MM.1S (cell line): Measurements from ENCODE around the gene CD80.

Source experiments
- DNase-seq: peaks from one replicate; pipeline ENCODE4 v3.0.0-alpha.2; 2015
- H2AFZ ChIP-seq: fragments of 300-600 bp; sonication (generic); 2 replicates; pipeline ENCODE4 v1.6.0; 2016; ENCODE audit warnings: antibody characterized with exemption, low read length
- H3F3A ChIP-seq: fragments of 300-600 bp; sonication (generic); 2 replicates; pipeline ENCODE4 v1.6.1; 2016; ENCODE audit warnings: mild to moderate bottlenecking, antibody characterized with exemption, low read length, moderate library complexity, mixed read lengths; ENCODE audit not compliant: insufficient read depth
- H3K27ac ChIP-seq: fragments of 300-600 bp; sonication (generic); 2 replicates; pipeline ENCODE4 v1.5.1; 2016; ENCODE audit warnings: mild to moderate bottlenecking, low read length
- H3K27me3 ChIP-seq: fragments of 300-600 bp; sonication (generic); replicated peaks from 2 replicates; pipeline ENCODE4 v1.6.0; 2016; ENCODE audit warnings: low read length; ENCODE audit not compliant: insufficient read depth
- H3K36me3 ChIP-seq: fragments of 300-600 bp; sonication (generic); replicated peaks from 2 replicates; pipeline ENCODE4 v1.6.1; 2016; ENCODE audit warnings: mild to moderate bottlenecking, low read length, mixed read lengths; ENCODE audit not compliant: insufficient read depth
- H3K4me1 ChIP-seq: fragments of 300-600 bp; sonication (generic); 2 replicates; pipeline ENCODE4 v1.6.1; 2016; ENCODE audit warnings: low read length, mixed read lengths
- H3K4me2 ChIP-seq: fragments of 300-600 bp; sonication (generic); 2 replicates; pipeline ENCODE4 v1.6.0; 2016; ENCODE audit warnings: low read depth, low read length
- H3K4me3 ChIP-seq: fragments of 300-600 bp; sonication (generic); 2 replicates; pipeline ENCODE4 v1.5.1; 2016; ENCODE audit warnings: low read length, mixed read lengths
- H3K79me2 ChIP-seq: fragments of 300-600 bp; sonication (generic); 2 replicates; pipeline ENCODE4 v1.6.1; 2016; ENCODE audit warnings: mixed run types, low read length, mixed read lengths
- H3K9ac ChIP-seq: fragments of 300-600 bp; sonication (generic); 2 replicates; pipeline ENCODE4 v1.6.1; 2016; ENCODE audit warnings: low read length, mixed read lengths
- H3K9me2 ChIP-seq: fragments of 300-600 bp; sonication (generic); replicated peaks from 2 replicates; pipeline ENCODE4 v1.6.1; 2016; ENCODE audit warnings: mild to moderate bottlenecking, low read length, mixed read lengths; ENCODE audit not compliant: insufficient read depth
- H3K9me3 ChIP-seq: fragments of 300-600 bp; sonication (generic); replicated peaks from 2 replicates; pipeline ENCODE4 v1.6.1; 2016; ENCODE audit warnings: mild to moderate bottlenecking, low read length, mixed read lengths; ENCODE audit not compliant: insufficient read depth
- H4K20me1 ChIP-seq: fragments of 300-600 bp; sonication (generic); 2 replicates; pipeline ENCODE4 v1.6.1; 2016; ENCODE audit warnings: mild to moderate bottlenecking, low read length, moderate library complexity, mixed read lengths; ENCODE audit not compliant: insufficient read depth
- EZH2 ChIP-seq: fragments of 300-600 bp; sonication (generic); optimal IDR thresholded peaks from 2 replicates; pipeline ENCODE3; 2017; ENCODE audit warnings: low read depth, mild to moderate bottlenecking, antibody characterized with exemption, low read length, mixed read lengths
- EZH2phosphoT487 ChIP-seq: fragments of 300-600 bp; sonication (generic); IDR thresholded peaks from 2 replicates; pipeline ENCODE4 v1.6.1; 2018; ENCODE audit warnings: antibody characterized with exemption, low read length
- TF ChIP-seq, protein P1 (sequence below): fragments of 300-600 bp; sonication (generic); IDR thresholded peaks from 2 replicates; pipeline ENCODE4 v1.5.1; 2016; ENCODE audit warnings: antibody characterized with exemption, low read length, mixed read lengths

The CD80 gene

DNA sequence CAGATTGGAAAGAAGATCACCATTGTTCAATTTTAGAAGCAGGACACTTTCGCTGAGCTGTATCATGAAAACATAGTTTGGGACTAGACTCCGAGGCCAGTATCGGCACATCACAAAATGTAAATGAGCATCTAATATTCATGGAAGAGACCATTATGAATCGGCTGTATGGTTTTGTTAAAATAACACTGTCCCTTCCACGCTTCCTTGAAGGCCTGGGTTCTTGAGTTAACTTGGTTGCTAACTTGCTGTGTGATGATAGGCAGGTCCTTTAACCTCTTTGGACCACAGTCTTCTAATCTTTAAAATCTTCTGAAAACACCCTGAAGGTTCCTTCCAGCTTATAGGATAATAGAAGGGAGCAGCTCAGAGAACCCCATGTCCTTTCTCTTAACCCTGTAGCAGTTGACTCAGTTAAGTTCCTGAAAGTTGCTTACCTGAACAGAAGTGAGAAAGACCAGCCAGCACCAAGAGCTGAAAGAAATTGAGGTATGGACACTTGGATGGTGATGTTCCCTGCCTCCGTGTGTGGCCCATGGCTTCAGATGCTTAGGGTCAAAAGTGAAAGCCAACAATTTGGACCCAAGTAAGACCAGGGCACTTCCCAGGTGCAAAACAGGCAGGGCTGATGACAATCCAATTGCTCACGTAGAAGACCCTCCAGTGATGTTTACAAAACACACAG, 2.1 kb downstream of the CD80 start:
- Histone ChIP-seq H3K9me3 (no peaks in the 10 kb centered on the region), H3K4me3 (no peak overlapping the region), H3K9me2 (no peaks in the 10 kb centered on the region), H4K20me1 (no peaks in the 10 kb centered on the region), H3K27ac (no peak overlapping the region), H3K4me2 (no peak overlapping the region), H3K4me1 (peaks cover 2% of the 10 kb centered on the region), H3K9ac (no peak overlapping the region), H3K79me2 (no peaks in the 10 kb centered on the region), H2AFZ (no peak overlapping the region), H3K27me3 (no peaks in the 10 kb centered on the region), H3K36me3 (no peaks in the 10 kb centered on the region), H3F3A (no peaks in the 10 kb centered on the region)
- no peak for DNase-seq
- TF ChIP-seq, protein P1, sequence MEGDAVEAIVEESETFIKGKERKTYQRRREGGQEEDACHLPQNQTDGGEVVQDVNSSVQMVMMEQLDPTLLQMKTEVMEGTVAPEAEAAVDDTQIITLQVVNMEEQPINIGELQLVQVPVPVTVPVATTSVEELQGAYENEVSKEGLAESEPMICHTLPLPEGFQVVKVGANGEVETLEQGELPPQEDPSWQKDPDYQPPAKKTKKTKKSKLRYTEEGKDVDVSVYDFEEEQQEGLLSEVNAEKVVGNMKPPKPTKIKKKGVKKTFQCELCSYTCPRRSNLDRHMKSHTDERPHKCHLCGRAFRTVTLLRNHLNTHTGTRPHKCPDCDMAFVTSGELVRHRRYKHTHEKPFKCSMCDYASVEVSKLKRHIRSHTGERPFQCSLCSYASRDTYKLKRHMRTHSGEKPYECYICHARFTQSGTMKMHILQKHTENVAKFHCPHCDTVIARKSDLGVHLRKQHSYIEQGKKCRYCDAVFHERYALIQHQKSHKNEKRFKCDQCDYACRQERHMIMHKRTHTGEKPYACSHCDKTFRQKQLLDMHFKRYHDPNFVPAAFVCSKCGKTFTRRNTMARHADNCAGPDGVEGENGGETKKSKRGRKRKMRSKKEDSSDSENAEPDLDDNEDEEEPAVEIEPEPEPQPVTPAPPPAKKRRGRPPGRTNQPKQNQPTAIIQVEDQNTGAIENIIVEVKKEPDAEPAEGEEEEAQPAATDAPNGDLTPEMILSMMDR, result no peak
- TF ChIP-seq EZH2, result no peak
- no peak for TF ChIP-seq EZH2phosphoT487

DNA sequence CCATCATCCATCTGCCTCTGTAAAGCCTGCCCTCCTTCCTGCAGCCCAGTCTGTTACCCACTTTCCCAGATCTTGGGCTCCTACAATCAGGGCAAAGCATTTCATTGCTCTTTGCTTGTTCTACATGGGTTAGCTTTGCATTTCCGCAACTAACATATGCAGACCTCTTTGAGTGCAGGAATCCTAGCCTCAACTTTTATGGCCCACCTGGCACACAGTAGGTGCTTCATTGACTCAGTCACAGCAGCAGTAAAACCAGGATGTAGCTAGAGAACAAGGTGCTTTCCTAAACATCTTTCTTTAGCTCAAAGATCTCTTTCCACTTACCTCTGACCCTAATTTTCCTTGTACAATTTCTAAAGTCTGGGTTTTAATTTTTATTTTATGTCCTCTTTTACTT, 3.5 kb downstream of the CD80 start:
- Histone ChIP-seq H3K79me2 (no peaks in the 10 kb centered on the region), H2AFZ (no peak overlapping the region), H3K9ac (no peak overlapping the region), H3K4me2 (no peak overlapping the region), H3K27ac (no peak overlapping the region), H3K9me3 (no peaks in the 10 kb centered on the region), H3F3A (no peaks in the 10 kb centered on the region), H3K4me1 (no peaks in the 10 kb centered on the region), H3K9me2 (no peaks in the 10 kb centered on the region), H3K27me3 (no peaks in the 10 kb centered on the region), H4K20me1 (no peaks in the 10 kb centered on the region), H3K4me3 (no peak overlapping the region), H3K36me3 (no peaks in the 10 kb centered on the region)
- TF ChIP-seq, protein P1, result no peak
- TF ChIP-seq EZH2phosphoT487 (no peak), EZH2 (no peak)
- DNase-seq, result no peak

GRCh38 chr3:119555309-119555735, 4.1 kb downstream of the CD80 start:
- Histone ChIP-seq H3K36me3 (no peaks in the 10 kb centered on the region), H3K4me1 (no peaks in the 10 kb centered on the region), H3K9ac (no peak overlapping the region), H3K9me2 (no peaks in the 10 kb centered on the region), H3K4me3 (no peak overlapping the region), H3K27ac (no peak overlapping the region), H3K9me3 (no peaks in the 10 kb centered on the region), H3F3A (no peaks in the 10 kb centered on the region), H2AFZ (no peak overlapping the region), H3K27me3 (no peaks in the 10 kb centered on the region), H3K79me2 (no peaks in the 10 kb centered on the region), H4K20me1 (no peaks in the 10 kb centered on the region), H3K4me2 (no peak overlapping the region)
- TF ChIP-seq EZH2 (no peak), EZH2phosphoT487 (no peak)
- TF ChIP-seq, protein P1, result no peak
- DNase-seq, result no peak
